HL-60 (cell line): ENCODE data around the gene IL3RA.

ENCODE experiments used
- GABPA ChIP-seq: IDR thresholded peaks from 2 replicates; pipeline ENCODE4 v1.6.1; 2012; ENCODE audit warnings: low read depth
- REST ChIP-seq: IDR thresholded peaks from 2 replicates; pipeline ENCODE4 v1.6.1; 2012; ENCODE audit warnings: low read depth; ENCODE audit not compliant: insufficient replicate concordance
- SPI1 ChIP-seq: IDR thresholded peaks from 2 replicates; pipeline ENCODE4 v1.6.1; 2012; ENCODE audit warnings: low read depth, mild to moderate bottlenecking, borderline replicate concordance
- TF ChIP-seq, protein P1 (sequence below): IDR thresholded peaks from one replicate; pipeline ENCODE4 v1.5.1; 2011; ENCODE audit warnings: low read length, control low read depth, inconsistent platforms; ENCODE audit not compliant: insufficient read depth

DNA sequence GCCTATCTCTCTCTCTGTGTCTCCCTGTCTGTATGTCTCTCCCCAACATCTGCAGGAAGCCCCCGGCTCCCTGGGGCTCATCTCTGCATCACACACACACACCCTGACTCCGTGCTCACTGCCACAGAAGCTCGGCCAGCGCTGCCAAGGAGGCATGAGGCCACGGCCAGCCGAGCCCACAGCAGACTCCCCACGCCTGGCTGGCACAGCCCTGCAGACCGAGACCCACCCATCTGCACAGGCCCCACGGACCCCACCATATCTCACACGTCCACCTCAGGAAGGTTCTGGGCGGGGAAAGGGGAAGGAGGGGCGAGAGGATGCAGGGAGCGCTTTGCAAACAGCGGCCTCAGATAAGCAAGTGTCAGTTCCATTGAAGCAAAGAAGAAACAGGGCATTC is 83.8 kb downstream of the IL3RA start:
- TF ChIP-seq, protein P1, sequence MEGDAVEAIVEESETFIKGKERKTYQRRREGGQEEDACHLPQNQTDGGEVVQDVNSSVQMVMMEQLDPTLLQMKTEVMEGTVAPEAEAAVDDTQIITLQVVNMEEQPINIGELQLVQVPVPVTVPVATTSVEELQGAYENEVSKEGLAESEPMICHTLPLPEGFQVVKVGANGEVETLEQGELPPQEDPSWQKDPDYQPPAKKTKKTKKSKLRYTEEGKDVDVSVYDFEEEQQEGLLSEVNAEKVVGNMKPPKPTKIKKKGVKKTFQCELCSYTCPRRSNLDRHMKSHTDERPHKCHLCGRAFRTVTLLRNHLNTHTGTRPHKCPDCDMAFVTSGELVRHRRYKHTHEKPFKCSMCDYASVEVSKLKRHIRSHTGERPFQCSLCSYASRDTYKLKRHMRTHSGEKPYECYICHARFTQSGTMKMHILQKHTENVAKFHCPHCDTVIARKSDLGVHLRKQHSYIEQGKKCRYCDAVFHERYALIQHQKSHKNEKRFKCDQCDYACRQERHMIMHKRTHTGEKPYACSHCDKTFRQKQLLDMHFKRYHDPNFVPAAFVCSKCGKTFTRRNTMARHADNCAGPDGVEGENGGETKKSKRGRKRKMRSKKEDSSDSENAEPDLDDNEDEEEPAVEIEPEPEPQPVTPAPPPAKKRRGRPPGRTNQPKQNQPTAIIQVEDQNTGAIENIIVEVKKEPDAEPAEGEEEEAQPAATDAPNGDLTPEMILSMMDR = no peak
- TF ChIP-seq REST (no peak), GABPA (no peak), SPI1 (no peak)
